ENCODE data around the gene PCDHGA8. TPM values are rescaled to one million over a fixed set of nuclear protein-coding genes. Genes with fewer than 3 reads are reported as not detected.
"Not testable (repeated sequence)": the region's sequence is repeated elsewhere in the genome, so short reads cannot be mapped to it uniquely, and the experiment has no call there.

Gene PCDHGA8
- total RNA-seq, 1 donor from 2014 or later: 3.0 TPM

DNA sequence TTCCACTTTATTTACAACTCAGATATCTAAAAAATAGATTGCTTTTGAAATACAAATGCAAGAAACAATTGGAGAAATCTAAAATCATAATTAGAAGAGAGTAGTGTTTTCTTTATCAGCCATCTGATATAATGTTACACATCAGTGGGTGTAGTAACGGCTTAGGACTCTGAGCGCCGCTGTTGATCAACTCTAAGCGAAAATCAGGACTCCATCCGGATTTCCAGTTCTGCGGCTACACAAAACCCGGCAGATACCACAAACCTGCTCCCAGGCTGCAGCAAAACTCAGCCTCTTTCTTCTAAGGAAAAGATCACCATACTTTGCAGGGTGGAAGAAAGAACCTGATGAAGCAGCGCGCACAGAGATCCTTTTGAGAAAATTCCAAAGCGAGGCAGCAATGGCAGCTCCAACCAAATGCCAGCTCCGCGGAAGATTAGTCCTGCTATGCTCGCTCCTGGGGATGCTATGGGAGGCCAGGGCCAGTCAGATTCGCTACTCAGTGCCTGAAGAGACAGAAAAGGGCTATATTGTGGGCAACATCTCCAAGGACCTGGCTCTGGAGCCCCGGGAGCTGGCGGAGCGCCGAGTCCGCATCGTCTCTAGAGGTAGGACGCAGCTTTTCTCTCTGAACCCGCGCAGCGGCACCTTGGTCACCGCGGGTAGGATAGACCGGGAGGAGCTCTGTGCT is 10.3 kb downstream of the PCDHGA8 start, which contains the start of gene PCDHGA9:
Gene PCDHGA9, plus strand, starts transcription at position 226 of the 691 bp plus-strand sequence. Its CDS starts 175 bp downstream, at position 401.
- DNase-seq: peak; percentile 33

DNA sequence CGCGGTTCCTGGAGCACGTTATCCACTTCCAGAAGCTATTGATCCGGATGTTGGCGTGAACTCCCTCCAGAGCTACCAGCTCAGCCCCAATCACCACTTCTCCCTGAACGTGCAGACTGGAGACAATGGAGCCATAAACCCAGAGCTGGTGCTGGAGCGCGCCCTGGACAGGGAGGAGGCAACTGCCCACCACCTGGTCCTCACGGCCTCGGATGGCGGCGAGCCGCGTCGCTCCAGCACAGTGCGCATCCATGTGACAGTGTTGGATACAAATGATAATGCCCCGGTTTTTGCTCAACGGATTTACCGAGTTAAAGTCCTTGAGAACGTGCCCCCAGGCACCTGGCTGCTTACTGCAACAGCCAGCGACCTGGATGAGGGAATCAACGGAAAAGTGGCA is 11.0 kb downstream of the PCDHGA8 start:
- no peak for DNase-seq

DNA sequence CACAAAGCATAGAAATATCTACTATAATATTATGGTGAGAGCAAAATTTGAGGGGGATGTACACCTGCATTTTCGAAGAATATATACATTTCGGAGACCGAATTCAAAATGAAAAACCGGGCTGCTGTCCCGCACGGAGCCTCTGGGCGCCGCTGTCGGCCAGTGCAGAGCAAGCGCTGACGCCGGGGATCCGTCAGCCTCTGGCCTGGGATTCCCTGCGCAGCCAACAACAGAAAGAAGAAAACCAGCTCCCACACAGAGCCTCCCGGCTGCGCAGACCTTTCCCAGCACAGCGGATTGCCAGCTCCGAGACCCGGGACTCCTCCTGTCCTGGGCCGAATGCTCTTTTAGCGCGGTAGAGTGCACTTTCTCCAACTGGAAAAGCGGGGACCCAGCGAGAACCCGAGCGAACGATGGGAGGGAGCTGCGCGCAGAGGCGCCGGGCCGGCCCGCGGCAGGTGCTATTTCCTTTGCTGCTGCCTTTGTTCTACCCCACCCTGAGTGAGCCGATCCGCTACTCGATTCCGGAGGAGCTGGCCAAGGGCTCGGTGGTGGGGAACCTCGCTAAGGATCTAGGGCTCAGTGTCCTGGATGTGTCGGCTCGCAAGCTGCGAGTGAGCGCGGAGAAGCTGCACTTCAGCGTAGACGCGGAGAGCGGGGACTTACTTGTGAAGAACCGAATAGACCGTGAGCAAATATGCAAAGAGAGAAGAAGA is 15.5 kb downstream of the PCDHGA8 start, which contains the start of gene PCDHGB6:
Gene PCDHGB6, plus strand, starts transcription at position 232 of the 716 bp plus-strand sequence. Its CDS starts 182 bp downstream, at position 414.
- peak; percentile 50 for DNase-seq

DNA sequence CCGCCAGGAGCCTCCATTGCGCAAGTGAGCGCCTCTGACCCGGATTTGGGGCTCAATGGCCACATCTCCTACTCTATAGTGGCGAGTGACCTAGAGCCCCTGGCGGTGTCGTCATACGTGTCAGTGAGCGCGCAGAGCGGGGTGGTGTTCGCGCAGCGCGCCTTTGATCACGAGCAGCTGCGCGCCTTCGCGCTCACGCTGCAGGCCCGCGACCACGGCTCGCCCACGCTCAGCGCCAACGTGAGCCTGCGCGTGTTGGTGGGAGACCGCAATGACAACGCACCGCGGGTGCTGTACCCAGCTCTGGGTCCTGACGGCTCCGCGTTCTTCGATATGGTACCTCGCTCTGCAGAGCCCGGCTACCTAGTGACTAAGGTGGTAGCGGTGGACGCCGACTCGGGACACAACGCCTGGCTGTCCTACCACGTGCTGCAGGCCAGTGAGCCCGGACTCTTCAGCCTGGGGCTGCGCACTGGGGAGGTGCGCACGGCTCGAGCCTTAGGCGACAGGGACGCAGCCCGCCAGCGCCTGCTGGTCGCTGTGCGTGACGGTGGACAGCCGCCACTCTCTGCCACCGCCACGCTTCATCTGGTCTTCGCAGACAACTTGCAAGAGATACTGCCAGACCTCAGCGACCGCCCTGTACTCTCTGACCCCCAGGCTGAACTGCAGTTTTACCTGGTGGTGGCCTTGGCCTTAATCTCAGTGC is 17.3 kb downstream of the PCDHGA8 start:
- DNase-seq: no peak

DNA sequence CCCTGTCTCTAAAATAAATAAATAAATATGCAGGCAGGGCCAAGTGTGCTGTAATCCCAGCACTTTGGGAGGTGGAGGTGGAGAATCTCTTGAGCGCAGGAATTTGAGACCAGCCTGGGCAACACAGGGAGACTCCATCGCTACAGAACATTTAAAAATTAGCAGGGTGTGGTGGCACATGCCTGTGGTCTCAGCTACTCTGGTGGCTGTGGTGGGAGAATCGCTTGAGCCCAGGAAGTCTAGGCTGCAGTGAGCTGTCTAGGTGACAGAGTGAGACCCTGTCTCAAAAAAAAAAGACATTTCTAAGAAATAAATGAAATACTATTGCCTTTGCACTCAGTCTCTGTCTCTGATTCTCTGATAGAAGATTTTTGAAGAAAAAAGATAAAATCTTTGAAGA is 19.1 kb downstream of the PCDHGA8 start:
- DNase-seq: no peak

DNA sequence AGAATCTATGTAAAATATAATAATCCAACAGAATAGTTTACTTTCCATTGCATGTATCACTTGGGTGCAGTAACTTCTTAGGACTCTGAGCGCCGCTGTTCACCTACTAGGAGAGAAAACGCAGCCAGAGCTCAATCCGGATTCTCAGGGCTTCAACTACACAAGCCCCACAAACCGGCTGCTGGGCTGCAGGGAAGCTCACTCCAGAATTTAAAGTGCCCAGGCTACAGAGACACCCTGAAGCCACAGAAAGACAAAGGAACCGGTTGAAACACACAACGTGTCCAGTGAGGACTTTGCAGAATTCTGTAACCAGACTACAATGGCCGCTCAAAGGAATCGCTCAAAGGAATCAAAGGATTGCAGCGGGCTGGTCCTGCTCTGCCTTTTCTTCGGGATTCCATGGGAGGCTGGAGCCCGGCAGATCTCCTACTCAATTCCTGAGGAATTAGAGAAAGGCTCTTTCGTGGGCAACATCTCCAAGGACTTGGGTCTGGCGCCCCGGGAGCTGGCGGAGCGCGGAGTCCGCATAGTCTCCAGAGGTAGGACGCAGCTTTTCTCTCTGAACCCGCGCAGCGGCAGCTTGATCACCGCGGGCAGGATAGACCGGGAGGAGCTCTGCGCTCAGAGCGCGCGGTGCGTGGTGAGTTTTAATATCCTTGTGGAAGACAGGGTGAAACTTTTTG is 20.6 kb downstream of the PCDHGA8 start, which contains the start of gene PCDHGA10:
Gene PCDHGA10, plus strand, starts transcription at position 134 of the 686 bp plus-strand sequence. Its CDS starts 189 bp downstream, at position 323.
- peak; percentile 39 for DNase-seq

DNA sequence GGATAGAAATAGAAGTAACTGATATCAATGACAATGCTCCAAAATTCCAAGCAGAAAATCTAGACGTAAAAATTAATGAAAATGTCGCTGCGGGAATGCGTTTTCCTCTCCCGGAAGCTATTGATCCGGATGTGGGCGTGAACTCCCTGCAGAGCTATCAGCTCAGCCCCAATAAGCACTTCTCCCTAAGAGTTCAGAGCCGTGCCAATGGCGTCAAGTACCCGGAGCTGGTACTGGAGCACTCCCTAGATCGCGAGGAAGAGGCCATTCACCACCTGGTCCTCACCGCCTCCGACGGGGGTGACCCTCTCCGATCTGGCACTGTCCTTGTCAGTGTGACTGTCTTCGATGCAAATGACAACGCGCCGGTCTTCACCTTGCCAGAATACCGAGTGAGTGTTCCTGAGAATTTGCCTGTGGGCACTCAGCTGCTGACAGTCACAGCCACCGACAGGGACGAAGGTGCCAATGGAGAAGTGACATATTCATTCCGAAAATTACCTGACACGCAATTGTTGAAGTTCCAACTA is 21.2 kb downstream of the PCDHGA8 start:
- DNase-seq: no peak

DNA sequence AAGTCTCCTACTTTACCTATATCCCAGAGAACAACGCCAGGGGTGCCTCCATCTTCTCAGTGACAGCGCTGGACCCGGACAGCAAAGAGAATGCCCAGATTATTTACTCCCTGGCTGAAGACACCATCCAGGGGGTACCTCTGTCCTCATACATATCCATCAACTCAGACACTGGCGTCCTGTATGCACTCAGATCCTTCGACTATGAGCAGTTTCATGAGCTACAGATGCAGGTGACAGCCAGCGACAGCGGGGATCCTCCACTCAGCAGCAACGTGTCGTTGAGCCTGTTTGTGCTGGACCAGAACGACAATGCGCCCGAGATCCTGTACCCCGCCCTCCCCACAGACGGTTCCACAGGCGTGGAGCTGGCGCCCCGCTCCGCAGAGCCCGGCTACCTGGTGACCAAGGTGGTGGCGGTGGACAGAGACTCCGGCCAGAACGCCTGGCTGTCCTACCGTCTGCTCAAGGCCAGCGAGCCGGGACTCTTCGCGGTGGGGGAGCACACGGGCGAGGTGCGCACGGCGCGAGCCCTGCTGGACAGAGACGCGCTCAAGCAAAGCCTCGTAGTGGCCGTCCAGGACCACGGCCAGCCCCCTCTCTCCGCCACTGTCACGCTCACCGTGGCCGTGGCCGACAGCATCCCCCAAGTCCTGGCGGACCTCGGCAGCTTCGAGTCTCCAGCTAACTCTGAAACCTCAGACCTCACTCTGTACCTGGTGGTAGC is 22.3 kb downstream of the PCDHGA8 start:
- not testable (repeated sequence) for DNase-seq

DNA sequence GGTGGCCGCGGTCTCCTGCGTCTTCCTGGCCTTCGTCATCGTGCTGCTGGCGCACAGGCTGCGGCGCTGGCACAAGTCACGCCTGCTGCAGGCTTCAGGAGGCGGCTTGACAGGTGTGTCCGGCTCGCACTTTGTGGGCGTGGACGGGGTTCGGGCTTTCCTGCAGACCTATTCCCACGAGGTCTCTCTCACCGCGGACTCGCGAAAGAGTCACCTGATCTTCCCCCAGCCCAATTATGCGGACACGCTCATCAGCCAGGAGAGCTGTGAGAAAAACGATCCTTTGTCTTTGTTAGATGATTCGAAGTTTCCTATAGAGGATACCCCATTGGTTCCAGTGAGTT is 22.8 kb downstream of the PCDHGA8 start:
- not testable (repeated sequence) for DNase-seq

DNA sequence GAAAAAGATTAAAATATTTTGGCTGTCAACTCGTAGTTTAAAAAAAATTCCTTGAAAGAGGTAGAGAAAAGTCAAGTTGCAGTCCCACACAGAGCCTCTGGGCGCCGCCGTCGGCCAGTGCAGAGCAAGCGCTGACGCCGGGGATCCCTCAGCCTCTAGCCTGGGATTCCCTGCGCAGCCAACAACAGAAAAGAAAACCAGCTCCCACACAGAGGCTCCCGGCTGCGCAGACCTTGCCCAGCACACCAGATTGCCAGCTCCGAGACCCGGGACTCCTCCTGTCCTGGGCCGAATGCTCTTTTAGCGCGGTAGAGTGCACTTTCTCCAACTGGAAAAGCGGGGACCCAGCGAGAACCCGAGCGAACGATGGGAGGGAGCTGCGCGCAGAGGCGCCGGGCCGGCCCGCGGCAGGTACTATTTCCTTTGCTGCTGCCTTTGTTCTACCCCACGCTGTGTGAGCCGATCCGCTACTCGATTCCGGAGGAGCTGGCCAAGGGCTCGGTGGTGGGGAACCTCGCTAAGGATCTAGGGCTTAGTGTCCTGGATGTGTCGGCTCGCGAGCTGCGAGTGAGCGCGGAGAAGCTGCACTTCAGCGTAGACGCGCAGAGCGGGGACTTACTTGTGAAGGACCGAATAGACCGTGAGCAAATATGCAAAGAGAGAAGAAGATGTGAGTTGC is 25.2 kb downstream of the PCDHGA8 start, which contains the start of gene PCDHGB7:
Gene PCDHGB7, plus strand, starts transcription at position 184 of the 679 bp plus-strand sequence. Its CDS starts 183 bp downstream, at position 367.
- peak; percentile 64 for DNase-seq

DNA sequence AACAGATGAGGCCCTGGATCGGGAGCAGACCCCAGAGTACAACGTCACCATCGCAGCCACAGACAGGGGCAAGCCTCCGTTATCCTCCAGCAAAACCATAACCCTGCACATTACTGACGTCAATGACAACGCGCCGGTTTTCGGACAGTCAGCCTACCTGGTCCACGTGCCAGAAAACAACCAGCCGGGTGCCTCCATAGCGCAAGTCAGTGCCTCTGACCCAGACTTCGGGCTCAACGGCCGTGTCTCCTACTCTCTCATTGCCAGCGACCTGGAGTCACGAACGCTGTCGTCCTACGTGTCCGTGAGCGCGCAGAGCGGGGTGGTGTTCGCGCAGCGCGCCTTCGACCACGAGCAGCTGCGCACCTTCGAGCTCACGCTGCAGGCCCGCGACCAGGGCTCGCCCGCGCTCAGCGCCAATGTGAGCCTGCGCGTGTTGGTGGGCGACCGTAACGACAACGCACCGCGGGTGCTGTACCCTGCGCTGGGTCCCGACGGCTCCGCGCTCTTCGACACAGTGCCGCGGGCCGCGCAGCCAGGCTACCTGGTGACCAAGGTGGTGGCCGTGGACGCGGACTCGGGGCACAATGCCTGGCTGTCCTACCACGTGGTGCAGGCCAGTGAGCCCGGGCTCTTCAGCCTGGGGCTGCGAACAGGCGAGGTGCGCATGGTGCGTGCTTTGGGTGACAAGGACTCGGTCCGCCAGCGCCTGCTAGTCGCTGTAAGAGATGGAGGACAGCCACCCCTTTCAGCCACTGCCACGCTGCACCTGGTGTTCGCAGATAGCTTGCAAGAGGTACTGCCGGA is 26.8 kb downstream of the PCDHGA8 start:
- no peak for DNase-seq

DNA sequence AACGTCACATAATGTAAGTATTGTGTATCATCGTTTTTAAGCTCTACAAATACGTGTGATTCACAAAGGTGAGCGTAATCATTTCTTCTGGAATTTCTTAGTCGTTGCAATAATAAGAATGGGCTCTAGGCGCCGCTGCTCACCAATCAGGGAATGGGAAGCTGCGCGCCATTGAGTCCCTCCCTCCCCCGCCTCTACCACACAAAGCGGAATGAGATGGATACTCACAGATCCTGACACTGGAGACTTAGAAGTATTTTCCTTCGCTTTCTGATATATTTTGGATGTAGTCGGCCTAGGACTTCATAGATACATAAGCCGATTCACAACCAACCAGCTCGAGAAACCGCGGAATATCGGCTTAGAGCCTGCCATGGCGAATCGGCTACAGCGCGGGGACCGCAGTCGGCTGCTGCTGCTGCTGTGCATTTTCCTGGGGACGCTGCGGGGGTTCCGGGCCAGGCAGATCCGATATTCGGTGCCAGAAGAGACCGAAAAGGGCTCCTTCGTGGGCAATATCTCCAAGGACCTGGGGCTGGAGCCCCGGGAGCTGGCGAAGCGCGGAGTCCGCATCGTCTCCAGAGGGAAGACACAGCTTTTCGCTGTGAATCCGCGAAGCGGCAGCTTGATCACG is 28.5 kb downstream of the PCDHGA8 start, which contains the start of gene PCDHGA11:
Gene PCDHGA11, plus strand, starts transcription at position 197 of the 634 bp plus-strand sequence. Its CDS starts 177 bp downstream, at position 374.
- DNase-seq: peak; percentile 37

DNA sequence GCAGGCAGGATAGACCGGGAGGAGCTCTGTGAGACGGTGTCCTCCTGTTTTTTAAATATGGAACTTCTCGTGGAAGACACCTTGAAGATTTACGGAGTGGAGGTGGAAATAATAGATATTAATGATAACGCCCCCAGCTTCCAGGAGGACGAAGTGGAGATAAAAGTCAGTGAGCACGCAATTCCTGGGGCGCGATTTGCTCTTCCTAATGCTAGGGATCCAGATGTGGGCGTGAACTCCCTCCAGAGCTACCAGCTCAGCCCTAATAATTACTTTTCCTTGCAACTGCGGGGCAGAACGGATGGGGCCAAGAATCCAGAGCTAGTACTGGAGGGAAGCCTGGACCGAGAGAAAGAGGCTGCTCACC is 29.0 kb downstream of the PCDHGA8 start:
- DNase-seq: no peak

DNA sequence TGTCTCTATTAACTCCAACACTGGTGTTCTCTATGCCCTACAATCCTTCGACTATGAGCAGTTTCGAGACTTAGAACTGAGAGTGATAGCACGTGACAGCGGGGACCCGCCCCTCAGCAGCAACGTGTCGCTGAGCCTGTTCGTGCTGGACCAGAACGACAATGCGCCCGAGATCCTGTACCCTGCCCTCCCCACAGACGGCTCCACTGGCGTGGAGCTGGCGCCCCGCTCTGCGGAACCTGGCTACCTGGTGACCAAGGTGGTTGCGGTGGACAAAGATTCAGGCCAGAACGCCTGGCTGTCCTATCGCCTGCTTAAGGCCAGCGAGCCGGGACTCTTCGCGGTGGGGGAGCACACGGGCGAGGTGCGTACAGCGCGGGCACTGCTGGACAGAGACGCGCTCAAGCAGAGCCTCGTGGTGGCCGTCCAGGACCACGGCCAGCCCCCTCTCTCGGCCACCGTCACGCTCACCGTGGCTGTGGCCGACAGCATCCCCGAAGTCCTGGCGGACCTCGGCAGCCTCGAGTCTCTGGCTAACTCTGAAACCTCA is 30.4 kb downstream of the PCDHGA8 start:
- no peak for DNase-seq

DNA sequence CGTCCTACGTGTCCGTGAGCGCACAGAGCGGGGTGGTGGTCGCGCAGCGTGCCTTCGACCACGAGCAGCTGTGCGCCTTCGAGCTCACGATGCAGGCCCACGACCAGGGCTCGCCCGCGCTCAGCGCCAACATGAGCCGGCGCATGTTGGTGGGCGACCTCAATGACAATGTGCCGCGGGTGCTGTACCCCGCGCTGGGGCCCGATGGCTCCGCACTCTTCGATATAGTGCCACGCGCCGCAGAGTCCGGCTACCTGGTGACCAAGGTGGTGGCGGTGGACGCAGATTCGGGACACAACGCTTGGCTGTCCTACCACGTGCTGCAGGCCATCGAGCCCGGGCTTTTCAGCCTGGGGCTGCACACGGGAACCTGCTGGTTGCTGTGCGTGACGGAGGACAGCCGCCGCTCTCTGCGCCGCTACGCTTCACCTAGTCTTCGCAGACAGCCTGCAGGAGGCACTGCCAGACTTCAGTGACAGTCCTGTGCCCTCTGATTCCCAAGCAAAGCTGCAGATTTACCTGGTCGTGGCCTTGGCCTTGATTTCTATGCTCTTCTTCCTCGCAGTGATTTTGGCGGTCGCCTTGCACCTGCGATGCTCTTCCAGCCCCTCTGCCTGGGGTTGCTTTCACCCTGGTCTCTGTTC is 35.5 kb downstream of the PCDHGA8 start:
- no peak for DNase-seq

DNA sequence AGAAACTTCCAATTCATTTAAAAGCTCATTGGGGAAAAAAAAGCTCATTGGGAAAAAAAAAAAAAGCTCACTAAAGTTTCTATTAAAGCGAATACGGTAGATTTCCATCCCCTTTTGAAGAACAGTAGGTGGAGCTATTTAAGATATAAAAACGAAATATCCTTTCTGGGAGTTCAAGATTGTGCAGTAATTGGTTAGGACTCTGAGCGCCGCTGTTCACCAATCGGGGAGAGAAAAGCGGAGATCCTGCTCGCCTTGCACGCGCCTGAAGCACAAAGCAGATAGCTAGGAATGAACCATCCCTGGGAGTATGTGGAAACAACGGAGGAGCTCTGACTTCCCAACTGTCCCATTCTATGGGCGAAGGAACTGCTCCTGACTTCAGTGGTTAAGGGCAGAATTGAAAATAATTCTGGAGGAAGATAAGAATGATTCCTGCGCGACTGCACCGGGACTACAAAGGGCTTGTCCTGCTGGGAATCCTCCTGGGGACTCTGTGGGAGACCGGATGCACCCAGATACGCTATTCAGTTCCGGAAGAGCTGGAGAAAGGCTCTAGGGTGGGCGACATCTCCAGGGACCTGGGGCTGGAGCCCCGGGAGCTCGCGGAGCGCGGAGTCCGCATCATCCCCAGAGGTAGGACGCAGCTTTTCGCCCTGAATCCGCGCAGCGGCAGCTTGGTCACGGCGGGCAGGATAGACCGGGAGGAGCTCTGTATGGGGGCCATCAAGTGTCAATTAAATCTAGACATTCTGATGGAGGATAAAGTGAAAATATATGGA is 38.1 kb downstream of the PCDHGA8 start, which contains the start of gene PCDHGA12:
Gene PCDHGA12, plus strand, starts transcription at position 176 of the 782 bp plus-strand sequence. Its CDS starts 253 bp downstream, at position 429.
- DNase-seq: peak; percentile 31

DNA sequence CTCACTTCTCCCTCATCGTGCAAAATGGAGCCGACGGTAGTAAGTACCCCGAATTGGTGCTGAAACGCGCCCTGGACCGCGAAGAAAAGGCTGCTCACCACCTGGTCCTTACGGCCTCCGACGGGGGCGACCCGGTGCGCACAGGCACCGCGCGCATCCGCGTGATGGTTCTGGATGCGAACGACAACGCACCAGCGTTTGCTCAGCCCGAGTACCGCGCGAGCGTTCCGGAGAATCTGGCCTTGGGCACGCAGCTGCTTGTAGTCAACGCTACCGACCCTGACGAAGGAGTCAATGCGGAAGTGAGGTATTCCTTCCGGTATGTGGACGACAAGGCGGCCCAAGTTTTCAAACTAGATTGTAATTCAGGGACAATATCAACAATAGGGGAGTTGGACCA is 38.9 kb downstream of the PCDHGA8 start:
- DNase-seq: no peak
